SJSA1 (cell line): ENCODE measurements around the gene MBD4. TPM values are rescaled to one million over a fixed set of nuclear protein-coding genes. Genes with fewer than 3 reads are reported as not detected.
"Not testable (repeated sequence)": the region's sequence is repeated elsewhere in the genome, so short reads cannot be mapped to it uniquely, and the experiment has no call there.

Experiments used
- DNase-seq, 2 experiments: peaks; one replicate each; pipeline ENCODE4 v3.0.0-alpha.2; 2015 to 2020; ENCODE audit warnings: low spot score in 2 of 2, low read depth in 1 of 2
- H3K27ac ChIP-seq: fragments of 250-450 bp; sonication (Bioruptor Pico); 2 replicates; pipeline ENCODE4 v1.5.1; 2020; ENCODE audit warnings: mild to moderate bottlenecking, moderate library complexity
- H3K27me3 ChIP-seq: fragments of 250-450 bp; sonication (Bioruptor Pico); replicated peaks from 2 replicates; pipeline ENCODE4 v1.5.1; 2020; ENCODE audit warnings: mild to moderate bottlenecking, moderate library complexity
- H3K36me3 ChIP-seq: fragments of 250-450 bp; sonication (Bioruptor Pico); 2 replicates; pipeline ENCODE4 v1.5.1; 2020; ENCODE audit warnings: mild to moderate bottlenecking
- H3K4me1 ChIP-seq: fragments of 250-450 bp; sonication (Bioruptor Pico); replicated peaks from 2 replicates; pipeline ENCODE4 v1.6.1; 2021; ENCODE audit warnings: mild to moderate bottlenecking
- H3K4me3 ChIP-seq: fragments of 250-450 bp; sonication (Bioruptor Pico); 2 replicates; pipeline ENCODE4 v1.5.1; 2020; ENCODE audit warnings: mild to moderate bottlenecking
- H3K9me3 ChIP-seq: fragments of 250-450 bp; sonication (Bioruptor Pico); replicated peaks from 2 replicates; pipeline ENCODE4 v1.5.1; 2020; ENCODE audit warnings: mild to moderate bottlenecking
- total RNA-seq: library from RNA; depleted of rRNA; stranded (reverse); fragments of >200 nt; shearing (Covaris generic); gene quantifications from 2 replicates; pipeline ENCODE4 v1.2.3, GENCODE V29; 2014; rRNA removed

Gene MBD4
- total RNA-seq = 15.2 and 23.6 TPM in 2 replicates

- H3K4me1 ChIP-seq = peaks cover 20% of the 10 kb centered on the region
- H3K36me3 ChIP-seq = peaks cover 30% of the 10 kb centered on the region
- peak; percentile 98 for DNase-seq
- no peaks in the 10 kb centered on the region for H3K27me3 ChIP-seq
- H3K4me3 ChIP-seq = peak within 1 kb of the TSS; percentile 70
- no peaks in the 10 kb centered on the region for H3K9me3 ChIP-seq
- peak within 1 kb of the TSS; percentile 90 for H3K27ac ChIP-seq
These were observed at the start of gene MBD4, which contains the start of gene IFT122 for GRCh38 chr3:129439817-129440617. Gene MBD4 (minus strand): TSS chr3:129439948. CDS start chr3:129439833, 115 bp downstream. Gene IFT122 (plus strand): TSS chr3:129440224. CDS start chr3:129440331, 107 bp downstream.

- H3K36me3 ChIP-seq = peaks cover 16% of the 10 kb centered on the region; the same call in 1 of the 2 replicates
These were observed 49.5 kb upstream of the MBD4 start for GRCh38 chr3:129489258-129489657.

GRCh38 chr3:129487868-129488335 lies 48.2 kb upstream of the MBD4 start:
- H3K27ac ChIP-seq, H3K4me3 ChIP-seq, H3K36me3 ChIP-seq, H3K27me3 ChIP-seq, DNase-seq, H3K9me3 ChIP-seq: not testable (repeated sequence)
- peaks cover 53% of the 10 kb centered on the region for H3K4me1 ChIP-seq

More at GRCh38 chr3:129489258-129489657, 49.5 kb upstream of the MBD4 start:
- H3K4me3 ChIP-seq, H3K27me3 ChIP-seq, H3K27ac ChIP-seq, DNase-seq, H3K9me3 ChIP-seq: not testable (repeated sequence)
- H3K4me1 ChIP-seq = peaks cover 66% of the 10 kb centered on the region

- DNase-seq = no peak
- no peak overlapping the region for H3K4me3 ChIP-seq
- H3K36me3 ChIP-seq = peaks cover 9% of the 10 kb centered on the region; the same call in 1 of the 2 replicates
- H3K27me3 ChIP-seq = no peaks in the 10 kb centered on the region
- no peak overlapping the region for H3K27ac ChIP-seq
- H3K9me3 ChIP-seq = no peaks in the 10 kb centered on the region
- H3K4me1 ChIP-seq = peaks cover 47% of the 10 kb centered on the region
These were observed 47.6 kb upstream of the MBD4 start for GRCh38 chr3:129487183-129487867.

GRCh38 chr3:129486664-129487035 lies 46.9 kb upstream of the MBD4 start:
- DNase-seq = no peak
- Histone ChIP-seq H3K4me3 (no peak overlapping the region), H3K27ac (peak overlapping the region; percentile 86), H3K9me3 (no peaks in the 10 kb centered on the region), H3K4me1 (peaks cover 40% of the 10 kb centered on the region), H3K36me3 (peaks cover 6% of the 10 kb centered on the region; the same call in 1 of the 2 replicates), H3K27me3 (no peaks in the 10 kb centered on the region)

- peaks cover 34% of the 10 kb centered on the region for H3K4me1 ChIP-seq
- H3K36me3 ChIP-seq = peaks cover 6% of the 10 kb centered on the region; the same call in 1 of the 2 replicates
- DNase-seq = peak; percentile 88 to 91
- no peaks in the 10 kb centered on the region for H3K27me3 ChIP-seq
- H3K9me3 ChIP-seq = no peaks in the 10 kb centered on the region
- no peak overlapping the region for H3K4me3 ChIP-seq
- peak overlapping the region; percentile 86 for H3K27ac ChIP-seq
These were observed 46.2 kb upstream of the MBD4 start for GRCh38 chr3:129485721-129486663.

GRCh38 chr3:129485146-129485545 lies 45.4 kb upstream of the MBD4 start:
- H3K27me3 ChIP-seq, DNase-seq, H3K9me3 ChIP-seq, H3K4me3 ChIP-seq, H3K36me3 ChIP-seq: not testable (repeated sequence)
- Histone ChIP-seq H3K4me1 (peaks cover 26% of the 10 kb centered on the region), H3K27ac (peak overlapping the region; percentile 86)

GRCh38 chr3:129483870-129484269 lies 44.1 kb upstream of the MBD4 start:
- Histone ChIP-seq H3K27me3 (no peaks in the 10 kb centered on the region), H3K27ac (no peak overlapping the region), H3K36me3 (peaks cover 8% of the 10 kb centered on the region; the same call in 1 of the 2 replicates), H3K4me3 (no peak overlapping the region), H3K4me1 (peaks cover 26% of the 10 kb centered on the region), H3K9me3 (no peaks in the 10 kb centered on the region)
- DNase-seq = no peak

GRCh38 chr3:129482721-129483120 lies 43.0 kb upstream of the MBD4 start:
- Histone ChIP-seq H3K9me3 (no peaks in the 10 kb centered on the region), H3K27ac (no peak overlapping the region), H3K4me1 (peaks cover 26% of the 10 kb centered on the region), H3K36me3 (peaks cover 15% of the 10 kb centered on the region), H3K4me3 (no peak overlapping the region), H3K27me3 (no peaks in the 10 kb centered on the region)
- no peak for DNase-seq

GRCh38 chr3:129481766-129482332 lies 42.1 kb upstream of the MBD4 start:
- Histone ChIP-seq H3K36me3 (peaks cover 18% of the 10 kb centered on the region), H3K27me3 (no peaks in the 10 kb centered on the region), H3K9me3 (no peaks in the 10 kb centered on the region), H3K4me1 (peaks cover 22% of the 10 kb centered on the region), H3K4me3 (no peak overlapping the region), H3K27ac (no peak overlapping the region)
- DNase-seq = no peak

GRCh38 chr3:129481225-129481765 lies 41.5 kb upstream of the MBD4 start:
- not testable (repeated sequence) for H3K27ac ChIP-seq, H3K9me3 ChIP-seq, H3K4me3 ChIP-seq, H3K27me3 ChIP-seq, DNase-seq
- Histone ChIP-seq H3K36me3 (peaks cover 20% of the 10 kb centered on the region), H3K4me1 (peaks cover 17% of the 10 kb centered on the region)

- Histone ChIP-seq H3K36me3 (peaks cover 18% of the 10 kb centered on the region), H3K27ac (no peak overlapping the region), H3K4me1 (peaks cover 18% of the 10 kb centered on the region), H3K9me3 (no peaks in the 10 kb centered on the region), H3K4me3 (no peak overlapping the region), H3K27me3 (no peaks in the 10 kb centered on the region)
- DNase-seq = no peak
These were observed 36.8 kb upstream of the MBD4 start for GRCh38 chr3:129476586-129476985.

- DNase-seq = no peak
- H3K36me3 ChIP-seq = peaks cover 18% of the 10 kb centered on the region
These were observed 36.1 kb upstream of the MBD4 start for GRCh38 chr3:129475863-129476262.

More at GRCh38 chr3:129475863-129476262, 36.1 kb upstream of the MBD4 start:
- peaks cover 18% of the 10 kb centered on the region for H3K4me1 ChIP-seq
- H3K27me3 ChIP-seq = no peaks in the 10 kb centered on the region
- H3K27ac ChIP-seq = no peak overlapping the region
- no peaks in the 10 kb centered on the region for H3K9me3 ChIP-seq
- no peak overlapping the region for H3K4me3 ChIP-seq
